ENCODE results near the gene THSD4. TPM values are rescaled to one million over a fixed set of nuclear protein-coding genes. Genes with fewer than 3 reads are reported as not detected.

Gene THSD4
- total RNA-seq, 3 donors from 2014 or later, result 18.3 to 46.2 (median 27.1) TPM

GRCh38 chr15:71511796-71512681, 396.8 kb downstream of the THSD4 start:
- TF ChIP-seq, protein P1, sequence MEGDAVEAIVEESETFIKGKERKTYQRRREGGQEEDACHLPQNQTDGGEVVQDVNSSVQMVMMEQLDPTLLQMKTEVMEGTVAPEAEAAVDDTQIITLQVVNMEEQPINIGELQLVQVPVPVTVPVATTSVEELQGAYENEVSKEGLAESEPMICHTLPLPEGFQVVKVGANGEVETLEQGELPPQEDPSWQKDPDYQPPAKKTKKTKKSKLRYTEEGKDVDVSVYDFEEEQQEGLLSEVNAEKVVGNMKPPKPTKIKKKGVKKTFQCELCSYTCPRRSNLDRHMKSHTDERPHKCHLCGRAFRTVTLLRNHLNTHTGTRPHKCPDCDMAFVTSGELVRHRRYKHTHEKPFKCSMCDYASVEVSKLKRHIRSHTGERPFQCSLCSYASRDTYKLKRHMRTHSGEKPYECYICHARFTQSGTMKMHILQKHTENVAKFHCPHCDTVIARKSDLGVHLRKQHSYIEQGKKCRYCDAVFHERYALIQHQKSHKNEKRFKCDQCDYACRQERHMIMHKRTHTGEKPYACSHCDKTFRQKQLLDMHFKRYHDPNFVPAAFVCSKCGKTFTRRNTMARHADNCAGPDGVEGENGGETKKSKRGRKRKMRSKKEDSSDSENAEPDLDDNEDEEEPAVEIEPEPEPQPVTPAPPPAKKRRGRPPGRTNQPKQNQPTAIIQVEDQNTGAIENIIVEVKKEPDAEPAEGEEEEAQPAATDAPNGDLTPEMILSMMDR (IDR thresholded peaks at IDR 0.05), result no peak
- Histone ChIP-seq H3K36me3 (ENCODE audit: low read depth) (no peaks in the 10 kb centered on the region), H3K4me3 (no peak overlapping the region), H3K9me3 (no peaks in the 10 kb centered on the region), H3K4me1 (ENCODE audit: low read depth) (peaks cover 8% of the 10 kb centered on the region)
- ATAC-seq (peak; percentile 20), DNase-seq (no peak)
- intact Hi-C loops (cut with DNase I, micrococcal nuclease), result no loop called here

- peaks cover 8% of the 10 kb centered on the region for H3K4me1 ChIP-seq (ENCODE audit: low read depth)
- no peaks in the 10 kb centered on the region for H3K36me3 ChIP-seq (ENCODE audit: low read depth)
- H3K4me3 ChIP-seq, result no peak overlapping the region
- TF ChIP-seq, protein P1 (IDR thresholded peaks at IDR 0.05), result no peak
- no peaks in the 10 kb centered on the region for H3K9me3 ChIP-seq
- ATAC-seq (no peak), DNase-seq (no peak)
- intact Hi-C loops (cut with DNase I, micrococcal nuclease), result no loop called here
Observed at GRCh38 chr15:71512682-71513006, 397.4 kb downstream of the THSD4 start.

DNA sequence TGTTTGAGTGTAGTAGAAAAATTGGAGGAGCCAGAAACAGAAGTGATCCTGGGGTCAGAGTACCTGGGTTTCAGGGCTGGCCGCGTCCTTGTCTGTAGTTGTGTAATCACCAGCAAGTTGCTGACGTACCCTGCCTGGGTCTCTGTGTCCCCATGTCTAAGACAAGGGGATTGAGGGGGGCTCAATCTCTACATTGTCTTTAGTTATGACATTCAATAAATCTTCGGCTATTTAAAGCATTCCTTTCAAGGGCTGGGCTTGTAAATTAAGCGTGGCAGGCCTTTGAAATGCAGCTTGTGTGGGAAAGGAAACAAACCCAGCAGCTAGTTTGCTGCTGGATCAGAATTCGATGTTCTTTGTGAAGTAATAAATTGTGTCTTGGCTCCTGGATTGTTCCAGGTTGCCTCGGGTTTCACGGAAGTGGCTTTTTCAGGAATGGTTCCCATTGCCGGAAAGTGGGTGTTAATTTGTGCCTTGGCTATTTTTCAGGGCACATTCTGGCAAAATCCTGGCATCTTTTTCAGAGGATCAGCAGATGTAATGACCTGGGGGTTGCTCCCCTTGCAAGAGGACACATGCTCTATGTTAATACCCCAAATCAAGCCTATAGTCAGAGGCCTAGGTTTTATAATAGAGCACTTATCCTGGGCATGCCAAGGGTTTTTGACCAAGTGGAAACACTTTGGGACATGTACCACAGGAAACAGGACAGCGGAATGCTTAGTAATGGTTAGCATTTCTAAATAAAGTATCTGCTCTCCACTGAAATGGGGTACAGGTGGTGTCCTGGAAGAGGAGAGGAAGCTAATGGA, 400.3 kb downstream of the THSD4 start:
- TF ChIP-seq, protein P1 (IDR thresholded peaks at IDR 0.05), result no peak
- peaks cover 8% of the 10 kb centered on the region for H3K4me1 ChIP-seq (ENCODE audit: low read depth)
- H3K4me3 ChIP-seq, result no peak overlapping the region
- H3K9me3 ChIP-seq, result no peaks in the 10 kb centered on the region
- DNase-seq (peak in 1 of 3 donors; percentile 9), ATAC-seq (peak; percentile 72)
- intact Hi-C loops (cut with DNase I, micrococcal nuclease), result no loop called here
- no peaks in the 10 kb centered on the region for H3K36me3 ChIP-seq (ENCODE audit: low read depth)

- TF ChIP-seq, protein P1 (IDR thresholded peaks at IDR 0.05), result no peak
- no peak overlapping the region for H3K4me3 ChIP-seq
- intact Hi-C loops (cut with DNase I, micrococcal nuclease), result no loop called here
Observed at GRCh38 chr15:71517751-71518150, 402.5 kb downstream of the THSD4 start.

GRCh38 chr15:71518661-71519060, 403.4 kb downstream of the THSD4 start:
- Histone ChIP-seq H3K36me3 (ENCODE audit: low read depth) (no peaks in the 10 kb centered on the region), H3K4me1 (ENCODE audit: low read depth) (peaks cover 5% of the 10 kb centered on the region), H3K4me3 (no peak overlapping the region), H3K9me3 (no peaks in the 10 kb centered on the region)
- DNase-seq (no peak), ATAC-seq (no peak)
- intact Hi-C loops (cut with DNase I, micrococcal nuclease), result no loop called here
- TF ChIP-seq, protein P1 (IDR thresholded peaks at IDR 0.05), result no peak

More at GRCh38 chr15:71517751-71518150, 402.5 kb downstream of the THSD4 start:
- H3K9me3 ChIP-seq, result no peaks in the 10 kb centered on the region
- DNase-seq, result no peak
- H3K36me3 ChIP-seq (ENCODE audit: low read depth), result no peaks in the 10 kb centered on the region
- peaks cover 5% of the 10 kb centered on the region for H3K4me1 ChIP-seq (ENCODE audit: low read depth)
- ATAC-seq, result no peak

Measured in mucosa of descending colon (tissue), 3 donors.